ENCODE data around the gene KLK10. TPM values are rescaled to one million over a fixed set of nuclear protein-coding genes. Genes with fewer than 3 reads are reported as not detected.
"Not testable (repeated sequence)": the region's sequence is repeated elsewhere in the genome, so short reads cannot be mapped to it uniquely, and the experiment has no call there.

KLK10 gene
- total RNA-seq, 1 donor from 2014 or later: not detected

- Mint-ChIP-seq H3K27ac (ENCODE audit: unreplicated experiment) (no peak overlapping the region), H3K4me3 (ENCODE audit: unreplicated experiment) (no peak overlapping the region), H3K36me3 (ENCODE audit: low read depth) (no peaks in the 10 kb centered on the region), H3K4me1 (ENCODE audit: low read depth) (no peaks in the 10 kb centered on the region), H3K27me3 (ENCODE audit: low read depth) (peaks cover 11% of the 10 kb centered on the region), H3K9me3 (ENCODE audit: low read depth) (no peaks in the 10 kb centered on the region)
- TF ChIP-seq CTCF (IDR thresholded peaks at IDR 0.05): no peak
- no peak for DNase-seq (ENCODE audit: low spot score)
Observed at GRCh38 chr19:50998686-50999085, 20.8 kb downstream of the KLK10 start.

- no peak for DNase-seq (ENCODE audit: low spot score)
- no peak for TF ChIP-seq CTCF (IDR thresholded peaks at IDR 0.05)
- H3K27me3 Mint-ChIP-seq (ENCODE audit: low read depth): peaks cover 9% of the 10 kb centered on the region
- no peaks in the 10 kb centered on the region for H3K9me3 Mint-ChIP-seq (ENCODE audit: low read depth)
- no peak overlapping the region for H3K4me3 Mint-ChIP-seq (ENCODE audit: unreplicated experiment)
- H3K36me3 Mint-ChIP-seq (ENCODE audit: low read depth): no peaks in the 10 kb centered on the region
- no peaks in the 10 kb centered on the region for H3K4me1 Mint-ChIP-seq (ENCODE audit: low read depth)
- H3K27ac Mint-ChIP-seq (ENCODE audit: unreplicated experiment): no peak overlapping the region
Observed at GRCh38 chr19:50998061-50998460, 21.4 kb downstream of the KLK10 start.

GRCh38 chr19:50994129-50994528 is 25.4 kb downstream of the KLK10 start:
- DNase-seq (ENCODE audit: low spot score): no peak
- H3K4me3 Mint-ChIP-seq (ENCODE audit: unreplicated experiment): no peak overlapping the region
- no peaks in the 10 kb centered on the region for H3K9me3 Mint-ChIP-seq (ENCODE audit: low read depth)
- no peaks in the 10 kb centered on the region for H3K36me3 Mint-ChIP-seq (ENCODE audit: low read depth)
- H3K27ac Mint-ChIP-seq (ENCODE audit: unreplicated experiment): no peak overlapping the region
- H3K27me3 Mint-ChIP-seq (ENCODE audit: low read depth): peaks cover 2% of the 10 kb centered on the region
- no peaks in the 10 kb centered on the region for H3K4me1 Mint-ChIP-seq (ENCODE audit: low read depth)
- TF ChIP-seq CTCF (IDR thresholded peaks at IDR 0.05): no peak

- H3K9me3 Mint-ChIP-seq (ENCODE audit: low read depth): no peaks in the 10 kb centered on the region
- no peaks in the 10 kb centered on the region for H3K36me3 Mint-ChIP-seq (ENCODE audit: low read depth)
- no peak overlapping the region for H3K27ac Mint-ChIP-seq (ENCODE audit: unreplicated experiment)
- no peak for TF ChIP-seq CTCF (IDR thresholded peaks at IDR 0.05)
- no peak overlapping the region for H3K4me3 Mint-ChIP-seq (ENCODE audit: unreplicated experiment)
- H3K4me1 Mint-ChIP-seq (ENCODE audit: low read depth): no peaks in the 10 kb centered on the region
- no peak for DNase-seq (ENCODE audit: low spot score)
- peaks cover 2% of the 10 kb centered on the region for H3K27me3 Mint-ChIP-seq (ENCODE audit: low read depth)
Observed at GRCh38 chr19:50992666-50993035, 26.9 kb downstream of the KLK10 start.

GRCh38 chr19:50984416-50984815 is 35.1 kb downstream of the KLK10 start:
- not testable (repeated sequence) for DNase-seq (ENCODE audit: low spot score); H3K4me1 Mint-ChIP-seq (ENCODE audit: low read depth); H3K4me3 Mint-ChIP-seq (ENCODE audit: unreplicated experiment); H3K36me3 Mint-ChIP-seq (ENCODE audit: low read depth); H3K27ac Mint-ChIP-seq (ENCODE audit: unreplicated experiment); H3K9me3 Mint-ChIP-seq (ENCODE audit: low read depth); H3K27me3 Mint-ChIP-seq (ENCODE audit: low read depth)

GRCh38 chr19:50983625-50984292 is 35.8 kb downstream of the KLK10 start, which contains the start of gene KLK7:
KLK7 (minus strand) TSS chr19:50983917; CDS start chr19:50982399, 1,518 bp downstream.
- Mint-ChIP-seq H3K27ac (ENCODE audit: unreplicated experiment) (no peak within 1 kb of the TSS), H3K27me3 (ENCODE audit: low read depth) (peaks cover 8% of the 10 kb centered on the region), H3K4me3 (ENCODE audit: unreplicated experiment) (no peak within 1 kb of the TSS), H3K36me3 (ENCODE audit: low read depth) (no peaks in the 10 kb centered on the region), H3K9me3 (ENCODE audit: low read depth) (peaks cover 9% of the 10 kb centered on the region), H3K4me1 (ENCODE audit: low read depth) (no peaks in the 10 kb centered on the region)
- no peak for DNase-seq (ENCODE audit: low spot score)
- no peak for TF ChIP-seq CTCF (IDR thresholded peaks at IDR 0.05)
